ENCODE measurements around the gene TRIOBP. TPM values are rescaled to one million over a fixed set of nuclear protein-coding genes. Genes with fewer than 3 reads are reported as not detected.

The TRIOBP gene
- total RNA-seq, 2 experiments from 2014 or later = 31.1 to 31.6 TPM

DNA sequence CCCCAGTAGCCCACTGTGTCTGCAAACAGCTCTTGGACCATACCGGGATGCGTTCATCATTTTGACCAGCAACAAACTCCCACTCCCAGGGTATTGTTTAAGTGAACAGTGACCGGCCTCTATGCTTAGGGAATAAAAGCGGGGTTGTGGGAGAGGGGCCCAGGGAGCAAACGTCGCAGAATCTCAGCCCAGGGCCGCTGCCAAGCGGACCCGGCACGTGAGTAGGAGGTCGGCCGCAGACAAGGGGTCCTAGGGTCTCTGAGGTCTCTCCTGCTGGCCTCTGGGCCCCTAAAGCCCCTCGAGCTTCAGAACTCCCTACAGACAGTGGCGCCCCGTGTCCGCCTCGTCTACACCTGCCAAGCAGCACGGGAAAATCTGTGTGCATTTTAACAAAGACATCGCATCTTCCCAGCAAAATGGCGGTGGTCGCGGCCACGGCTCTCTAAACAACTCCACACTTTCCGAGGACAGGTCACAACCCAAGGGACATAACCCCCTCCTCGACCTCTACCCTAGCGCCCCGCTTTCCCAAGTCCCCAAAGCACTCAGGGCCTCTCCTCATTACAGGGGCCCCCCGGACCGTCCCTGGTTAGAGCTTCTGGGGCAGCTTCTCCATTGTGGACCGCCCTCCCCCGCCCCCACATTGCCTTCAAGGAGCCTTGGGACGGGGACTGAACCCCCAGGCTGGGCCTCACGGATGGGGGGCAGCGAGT is 106.9 kb downstream of the TRIOBP start:
- H3K4me3 ChIP-seq (ENCODE audit: low read depth, low read length, poor library complexity, severe bottlenecking) = no peak overlapping the region
- intact Hi-C loops (cut with micrococcal nuclease; ENCODE audit: unreplicated experiment) = no loop called here
- no peak overlapping the region for H3K27ac ChIP-seq (ENCODE audit: low read depth, low read length, poor library complexity, severe bottlenecking)
- H3K4me2 ChIP-seq (ENCODE audit: low read length) = no peak overlapping the region
- H3K9me3 ChIP-seq (ENCODE audit: low read length) = no peaks in the 10 kb centered on the region
- H2AFZ ChIP-seq (ENCODE audit: low read length) = no peak overlapping the region
- H4K20me1 ChIP-seq (ENCODE audit: insufficient read depth, low read length) = no peaks in the 10 kb centered on the region
- peaks cover 19% of the 10 kb centered on the region for H3K4me1 ChIP-seq (ENCODE audit: insufficient read depth, low read length, poor library complexity, severe bottlenecking)
- DNase-seq (ENCODE audit: low spot score) = no peak
- BruUV-seq (replicated peaks) = no TSS peak
- no peaks in the 10 kb centered on the region for H3K79me2 ChIP-seq (ENCODE audit: insufficient read depth, low read depth, low read length)
- ChIA-PET POLR2A (no interaction called here), CTCF (ENCODE audit: unreplicated experiment) (no interaction called here)
- no peaks in the 10 kb centered on the region for H3K36me3 ChIP-seq (ENCODE audit: insufficient read depth, low read length)
- TF ChIP-seq, protein P1, sequence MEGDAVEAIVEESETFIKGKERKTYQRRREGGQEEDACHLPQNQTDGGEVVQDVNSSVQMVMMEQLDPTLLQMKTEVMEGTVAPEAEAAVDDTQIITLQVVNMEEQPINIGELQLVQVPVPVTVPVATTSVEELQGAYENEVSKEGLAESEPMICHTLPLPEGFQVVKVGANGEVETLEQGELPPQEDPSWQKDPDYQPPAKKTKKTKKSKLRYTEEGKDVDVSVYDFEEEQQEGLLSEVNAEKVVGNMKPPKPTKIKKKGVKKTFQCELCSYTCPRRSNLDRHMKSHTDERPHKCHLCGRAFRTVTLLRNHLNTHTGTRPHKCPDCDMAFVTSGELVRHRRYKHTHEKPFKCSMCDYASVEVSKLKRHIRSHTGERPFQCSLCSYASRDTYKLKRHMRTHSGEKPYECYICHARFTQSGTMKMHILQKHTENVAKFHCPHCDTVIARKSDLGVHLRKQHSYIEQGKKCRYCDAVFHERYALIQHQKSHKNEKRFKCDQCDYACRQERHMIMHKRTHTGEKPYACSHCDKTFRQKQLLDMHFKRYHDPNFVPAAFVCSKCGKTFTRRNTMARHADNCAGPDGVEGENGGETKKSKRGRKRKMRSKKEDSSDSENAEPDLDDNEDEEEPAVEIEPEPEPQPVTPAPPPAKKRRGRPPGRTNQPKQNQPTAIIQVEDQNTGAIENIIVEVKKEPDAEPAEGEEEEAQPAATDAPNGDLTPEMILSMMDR (conservative IDR thresholded peaks at IDR 0.05; ENCODE audit: low read length) = no peak
- no peak for TF ChIP-seq EZH2phosphoT487 (IDR thresholded peaks at IDR 0.05; ENCODE audit: borderline replicate concordance, low read depth, low read length)
- no peaks in the 10 kb centered on the region for H3K9me2 ChIP-seq (ENCODE audit: insufficient read depth, low read length)

- TF ChIP-seq, protein P1 (conservative IDR thresholded peaks at IDR 0.05; ENCODE audit: low read length) = no peak
- no peak for TF ChIP-seq EZH2phosphoT487 (IDR thresholded peaks at IDR 0.05; ENCODE audit: borderline replicate concordance, low read depth, low read length)
- no peak overlapping the region for H3K4me2 ChIP-seq (ENCODE audit: low read length)
- CTCF ChIA-PET (ENCODE audit: unreplicated experiment) = no interaction called here
- intact Hi-C loops (cut with micrococcal nuclease; ENCODE audit: unreplicated experiment) = no loop called here
- no peaks in the 10 kb centered on the region for H3K9me2 ChIP-seq (ENCODE audit: insufficient read depth, low read length)
- H2AFZ ChIP-seq (ENCODE audit: low read length) = no peak overlapping the region
- H3K79me2 ChIP-seq (ENCODE audit: insufficient read depth, low read depth, low read length) = no peaks in the 10 kb centered on the region
- BruUV-seq (replicated peaks) = no TSS peak
- H3K4me3 ChIP-seq (ENCODE audit: low read depth, low read length, poor library complexity, severe bottlenecking) = no peak overlapping the region
- no peaks in the 10 kb centered on the region for H3K9me3 ChIP-seq (ENCODE audit: low read length)
- peaks cover 19% of the 10 kb centered on the region for H3K4me1 ChIP-seq (ENCODE audit: insufficient read depth, low read length, poor library complexity, severe bottlenecking)
- DNase-seq (ENCODE audit: low spot score) = no peak
- H3K27ac ChIP-seq (ENCODE audit: low read depth, low read length, poor library complexity, severe bottlenecking) = no peak overlapping the region
- no peaks in the 10 kb centered on the region for H3K36me3 ChIP-seq (ENCODE audit: insufficient read depth, low read length)
- no peaks in the 10 kb centered on the region for H4K20me1 ChIP-seq (ENCODE audit: insufficient read depth, low read length)
- POLR2A ChIA-PET = no interaction called here
Measured at GRCh38 chr22:37804352-37804880, 107.6 kb downstream of the TRIOBP start.
